HG02943 (cell line): Measurements from ENCODE around the gene SNAI3.
"Not testable (repeated sequence)": the region's sequence is repeated elsewhere in the genome, so short reads cannot be mapped to it uniquely, and the experiment has no call there.

Source experiments
- ATAC-seq: cut with Tn5 transposase; IDR thresholded peaks from one replicate; pipeline ENCODE4 v1.9.1; 2021; ENCODE audit warnings: mild to moderate bottlenecking, low read depth, moderate library complexity; ENCODE audit not compliant: unreplicated experiment

SNAI3 gene

GRCh38 chr16:88676502-88677242 is 9.6 kb downstream of the SNAI3 start:
- ATAC-seq: no peak

- no peak for ATAC-seq
Observed at GRCh38 chr16:88673716-88674379, 12.5 kb downstream of the SNAI3 start.

- no peak for ATAC-seq
Observed at GRCh38 chr16:88672776-88673175, 13.5 kb downstream of the SNAI3 start.

GRCh38 chr16:88671806-88672205 is 14.5 kb downstream of the SNAI3 start:
- ATAC-seq: no peak

- ATAC-seq: no peak
Observed at GRCh38 chr16:88669980-88670379, 16.3 kb downstream of the SNAI3 start.

GRCh38 chr16:88669493-88669892 is 16.8 kb downstream of the SNAI3 start:
- ATAC-seq: not testable (repeated sequence)

- no peak for ATAC-seq
Observed at GRCh38 chr16:88667461-88667860, 18.8 kb downstream of the SNAI3 start.

- no peak for ATAC-seq
Observed at GRCh38 chr16:88665570-88665969, 20.7 kb downstream of the SNAI3 start.

- no peak for ATAC-seq
Observed at GRCh38 chr16:88665148-88665547, 21.2 kb downstream of the SNAI3 start.

GRCh38 chr16:88662843-88663606 is 23.3 kb downstream of the SNAI3 start, which contains the start of gene MVD:
Gene MVD, minus strand, starts transcription at chr16:88663091. Its CDS starts 11 bp downstream, at chr16:88663080.
- peak; percentile 91 for ATAC-seq

GRCh38 chr16:88662222-88662842 is 24.0 kb downstream of the SNAI3 start:
- ATAC-seq: no peak

GRCh38 chr16:88661468-88661867 is 24.8 kb downstream of the SNAI3 start:
- ATAC-seq: no peak

GRCh38 chr16:88659160-88659559 is 27.1 kb downstream of the SNAI3 start:
- no peak for ATAC-seq

GRCh38 chr16:88658714-88659113 is 27.6 kb downstream of the SNAI3 start:
- ATAC-seq: no peak

GRCh38 chr16:88657371-88657770 is 28.9 kb downstream of the SNAI3 start:
- ATAC-seq: no peak

- no peak for ATAC-seq
Observed at GRCh38 chr16:88656291-88656980, 29.9 kb downstream of the SNAI3 start.

- ATAC-seq: no peak
Observed at GRCh38 chr16:88655733-88656281, 30.5 kb downstream of the SNAI3 start.

GRCh38 chr16:88655053-88655732 is 31.1 kb downstream of the SNAI3 start:
- ATAC-seq: no peak

GRCh38 chr16:88654363-88655052 is 31.8 kb downstream of the SNAI3 start:
- no peak for ATAC-seq
